Stomach (tissue), 4 donors: ENCODE data around the gene OLFM1.

ENCODE experiments used
- POLR2A ChIP-seq, 4 donors: fragments of 450-650 bp; IDR thresholded peaks; one replicate each; pipeline ENCODE4 v1.6.1; 2016; ENCODE audit warnings: antibody characterized with exemption in 4 of 4, control low read depth in 2 of 4, mild to moderate bottlenecking in 1 of 4, moderate library complexity in 1 of 4
- POLR2AphosphoS5 ChIP-seq, 3 donors: sonication (generic); formaldehyde crosslinking; IDR thresholded peaks; one replicate each; pipeline ENCODE4 v1.6.1; 2016; ENCODE audit warnings: antibody characterized with exemption in 3 of 3
- TF ChIP-seq, protein P1 (sequence below), 7 experiments: fragments of 450-650 bp in 4 of 7; fragments of 200-600 bp in 3 of 7; sonication (generic) in 3 of 7; IDR thresholded peaks; one replicate each; pipeline ENCODE4 v1.5.1; 2016 to 2019; ENCODE audit warnings: antibody characterized with exemption in 7 of 7, control low read depth in 2 of 7, mild to moderate bottlenecking in 1 of 7

DNA sequence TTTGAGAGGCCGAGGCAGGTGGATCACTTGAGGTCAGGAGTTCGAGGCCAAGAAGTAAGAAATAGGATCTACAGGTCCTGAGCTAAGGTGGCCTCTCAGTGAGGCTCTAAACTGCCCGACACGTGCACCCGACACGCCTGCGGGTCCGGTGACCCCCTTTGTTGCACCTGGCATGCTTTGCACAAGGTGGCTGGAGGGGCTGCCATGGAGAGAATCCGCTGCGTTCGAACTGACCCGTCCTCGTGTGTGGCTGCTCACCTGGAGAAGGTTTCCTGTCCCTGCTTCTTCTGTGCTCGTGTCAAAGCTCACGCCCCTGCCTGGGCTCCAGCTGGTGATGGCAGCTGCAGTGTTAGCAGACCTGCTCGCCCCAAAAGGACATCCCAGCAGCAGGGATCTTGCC is 5.7 kb upstream of the OLFM1 start:
- TF ChIP-seq, protein P1, sequence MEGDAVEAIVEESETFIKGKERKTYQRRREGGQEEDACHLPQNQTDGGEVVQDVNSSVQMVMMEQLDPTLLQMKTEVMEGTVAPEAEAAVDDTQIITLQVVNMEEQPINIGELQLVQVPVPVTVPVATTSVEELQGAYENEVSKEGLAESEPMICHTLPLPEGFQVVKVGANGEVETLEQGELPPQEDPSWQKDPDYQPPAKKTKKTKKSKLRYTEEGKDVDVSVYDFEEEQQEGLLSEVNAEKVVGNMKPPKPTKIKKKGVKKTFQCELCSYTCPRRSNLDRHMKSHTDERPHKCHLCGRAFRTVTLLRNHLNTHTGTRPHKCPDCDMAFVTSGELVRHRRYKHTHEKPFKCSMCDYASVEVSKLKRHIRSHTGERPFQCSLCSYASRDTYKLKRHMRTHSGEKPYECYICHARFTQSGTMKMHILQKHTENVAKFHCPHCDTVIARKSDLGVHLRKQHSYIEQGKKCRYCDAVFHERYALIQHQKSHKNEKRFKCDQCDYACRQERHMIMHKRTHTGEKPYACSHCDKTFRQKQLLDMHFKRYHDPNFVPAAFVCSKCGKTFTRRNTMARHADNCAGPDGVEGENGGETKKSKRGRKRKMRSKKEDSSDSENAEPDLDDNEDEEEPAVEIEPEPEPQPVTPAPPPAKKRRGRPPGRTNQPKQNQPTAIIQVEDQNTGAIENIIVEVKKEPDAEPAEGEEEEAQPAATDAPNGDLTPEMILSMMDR (IDR thresholded peaks at IDR 0.05): no peak
- TF ChIP-seq POLR2AphosphoS5 (IDR thresholded peaks at IDR 0.05): no peak
- no peak for TF ChIP-seq POLR2A (IDR thresholded peaks at IDR 0.05)
